ENCODE data around the gene REEP1.

Gene REEP1

DNA sequence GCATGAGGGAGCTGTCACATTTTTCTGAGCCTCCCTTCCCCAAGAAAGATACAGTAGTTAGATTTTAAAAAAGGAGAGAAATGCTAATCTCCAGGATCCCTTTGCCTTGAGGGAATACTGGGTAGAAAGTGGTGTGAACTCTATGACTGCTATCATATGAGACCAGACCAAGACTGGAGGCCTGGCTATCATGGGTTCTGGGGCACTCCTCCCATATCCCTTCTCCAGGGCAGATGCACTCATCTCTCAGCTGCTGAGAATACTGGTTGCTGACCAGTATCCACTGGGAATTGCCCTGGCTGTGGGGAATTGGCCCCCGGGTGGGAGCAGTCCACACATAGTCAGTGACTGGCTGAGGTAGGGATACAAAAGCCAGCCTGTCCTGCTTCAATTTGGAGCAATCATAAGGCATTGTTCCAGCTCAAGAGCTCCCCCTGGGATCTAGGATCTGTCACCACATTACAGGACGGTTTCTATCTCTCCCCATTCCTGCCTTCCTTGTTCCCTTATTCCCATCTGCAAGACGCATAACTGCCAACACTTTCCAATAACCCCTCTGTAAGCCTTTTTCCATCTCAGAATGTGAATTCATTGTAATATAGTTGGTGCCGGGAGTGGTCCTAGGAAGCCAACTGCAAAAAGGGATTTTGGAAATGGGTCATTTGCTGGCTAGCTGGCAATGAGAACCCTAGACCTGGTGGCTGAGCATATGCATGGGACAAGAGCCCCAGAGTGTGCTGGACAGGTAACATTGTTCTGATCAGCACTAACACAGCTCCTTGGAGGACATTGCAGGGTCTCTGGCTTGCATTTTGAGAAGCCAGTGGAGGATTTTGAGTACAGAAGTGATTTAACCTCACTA is 35.4 kb upstream of the REEP1 start:
- peak; percentile 36 for DNase-seq (ENCODE audit: low read depth)
- no peak overlapping the region for H3K4me3 ChIP-seq (ENCODE audit: control insufficient read depth, low read depth, low read length)
- TF ChIP-seq, protein P1, sequence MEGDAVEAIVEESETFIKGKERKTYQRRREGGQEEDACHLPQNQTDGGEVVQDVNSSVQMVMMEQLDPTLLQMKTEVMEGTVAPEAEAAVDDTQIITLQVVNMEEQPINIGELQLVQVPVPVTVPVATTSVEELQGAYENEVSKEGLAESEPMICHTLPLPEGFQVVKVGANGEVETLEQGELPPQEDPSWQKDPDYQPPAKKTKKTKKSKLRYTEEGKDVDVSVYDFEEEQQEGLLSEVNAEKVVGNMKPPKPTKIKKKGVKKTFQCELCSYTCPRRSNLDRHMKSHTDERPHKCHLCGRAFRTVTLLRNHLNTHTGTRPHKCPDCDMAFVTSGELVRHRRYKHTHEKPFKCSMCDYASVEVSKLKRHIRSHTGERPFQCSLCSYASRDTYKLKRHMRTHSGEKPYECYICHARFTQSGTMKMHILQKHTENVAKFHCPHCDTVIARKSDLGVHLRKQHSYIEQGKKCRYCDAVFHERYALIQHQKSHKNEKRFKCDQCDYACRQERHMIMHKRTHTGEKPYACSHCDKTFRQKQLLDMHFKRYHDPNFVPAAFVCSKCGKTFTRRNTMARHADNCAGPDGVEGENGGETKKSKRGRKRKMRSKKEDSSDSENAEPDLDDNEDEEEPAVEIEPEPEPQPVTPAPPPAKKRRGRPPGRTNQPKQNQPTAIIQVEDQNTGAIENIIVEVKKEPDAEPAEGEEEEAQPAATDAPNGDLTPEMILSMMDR (conservative IDR thresholded peaks at IDR 0.05; ENCODE audit: control insufficient read depth, insufficient read depth, low read depth, low read length): peak; percentile 46

GRCh38 chr2:86372133-86372532 is 34.7 kb upstream of the REEP1 start:
- DNase-seq (ENCODE audit: low read depth): no peak
- H3K4me3 ChIP-seq (ENCODE audit: control insufficient read depth, low read depth, low read length): no peak overlapping the region
- TF ChIP-seq, protein P1 (conservative IDR thresholded peaks at IDR 0.05; ENCODE audit: control insufficient read depth, insufficient read depth, low read depth, low read length): no peak

- TF ChIP-seq, protein P1 (conservative IDR thresholded peaks at IDR 0.05; ENCODE audit: control insufficient read depth, insufficient read depth, low read depth, low read length): no peak
- no peak overlapping the region for H3K4me3 ChIP-seq (ENCODE audit: control insufficient read depth, low read depth, low read length)
- DNase-seq (ENCODE audit: low read depth): no peak
These were observed 34.1 kb upstream of the REEP1 start for GRCh38 chr2:86371527-86371926.

DNA sequence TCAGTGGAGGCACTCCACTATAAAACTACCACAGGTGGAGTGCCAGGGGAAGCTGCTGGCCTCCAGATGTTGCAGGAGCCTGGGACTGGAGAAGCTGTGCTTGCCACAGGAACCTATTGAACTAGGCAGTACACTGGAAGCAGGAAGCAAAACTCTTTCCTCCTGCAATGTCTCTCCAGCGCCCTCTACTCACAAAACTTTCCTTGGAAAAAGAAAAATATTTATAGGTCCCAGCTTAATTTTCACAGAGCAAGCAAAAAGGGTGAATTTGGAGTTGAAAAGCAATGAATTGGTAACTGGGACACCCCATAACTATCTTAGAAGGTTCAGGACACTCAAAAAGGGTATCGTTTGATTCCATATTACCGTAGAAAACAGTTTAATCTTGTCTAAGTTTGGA is 33.2 kb upstream of the REEP1 start:
- no peak overlapping the region for H3K4me3 ChIP-seq (ENCODE audit: control insufficient read depth, low read depth, low read length)
- no peak for DNase-seq (ENCODE audit: low read depth)
- TF ChIP-seq, protein P1 (conservative IDR thresholded peaks at IDR 0.05; ENCODE audit: control insufficient read depth, insufficient read depth, low read depth, low read length): no peak

- DNase-seq (ENCODE audit: low read depth): peak; percentile 61
- TF ChIP-seq, protein P1 (conservative IDR thresholded peaks at IDR 0.05; ENCODE audit: control insufficient read depth, insufficient read depth, low read depth, low read length): peak; percentile 53
- H3K4me3 ChIP-seq (ENCODE audit: control insufficient read depth, low read depth, low read length): no peak overlapping the region
These were observed 30.9 kb upstream of the REEP1 start for GRCh38 chr2:86368161-86368824.

DNA sequence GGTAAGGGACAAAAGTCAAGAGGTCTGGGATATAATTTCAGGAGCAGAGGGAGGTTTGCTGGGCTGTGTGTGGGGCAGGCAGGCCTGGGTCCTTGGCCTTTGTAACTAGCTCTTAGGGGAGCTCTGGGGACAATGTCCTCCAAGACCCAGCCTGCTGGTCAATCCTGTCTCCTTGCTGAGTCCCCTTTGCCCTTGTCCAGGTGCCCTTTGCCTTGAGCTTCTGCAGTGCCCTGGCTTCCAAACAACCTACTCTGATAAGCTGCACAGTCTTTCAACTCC is 30.0 kb upstream of the REEP1 start:
- no peak for DNase-seq (ENCODE audit: low read depth)
- TF ChIP-seq, protein P1 (conservative IDR thresholded peaks at IDR 0.05; ENCODE audit: control insufficient read depth, insufficient read depth, low read depth, low read length): no peak

More for the DNA sequence above, 30.0 kb upstream of the REEP1 start:
- no peak overlapping the region for H3K4me3 ChIP-seq (ENCODE audit: control insufficient read depth, low read depth, low read length)
